Muscle of back (tissue), 11 donors: ENCODE measurements around the gene RRP12. TPM values are rescaled to one million over a fixed set of nuclear protein-coding genes. Genes with fewer than 3 reads are reported as not detected.

Experiments used
- DNase-seq, 3 donors: peaks; one replicate each; pipeline versions ENCODE4 v3.0.0 to v3.0.0-alpha.2; 2013
- polyA plus RNA-seq, 10 donors: library from polyadenylated mRNA; unstranded; fragments of 120-200 nt; gene quantifications; one replicate each; pipeline ENCODE4 v1.2.1, GENCODE V29; 2013; ENCODE audit not compliant: insufficient read length in 10 of 10

Gene RRP12
- polyA plus RNA-seq, 10 donors: 18.5 to 27.3 (median 21.3) TPM

GRCh38 chr10:97314671-97315070 is 86.5 kb downstream of the RRP12 start:
- DNase-seq: no peak

GRCh38 chr10:97312897-97313296 is 88.2 kb downstream of the RRP12 start:
- no peak for DNase-seq

GRCh38 chr10:97311111-97311626 is 90.0 kb downstream of the RRP12 start:
- DNase-seq: no peak

DNA sequence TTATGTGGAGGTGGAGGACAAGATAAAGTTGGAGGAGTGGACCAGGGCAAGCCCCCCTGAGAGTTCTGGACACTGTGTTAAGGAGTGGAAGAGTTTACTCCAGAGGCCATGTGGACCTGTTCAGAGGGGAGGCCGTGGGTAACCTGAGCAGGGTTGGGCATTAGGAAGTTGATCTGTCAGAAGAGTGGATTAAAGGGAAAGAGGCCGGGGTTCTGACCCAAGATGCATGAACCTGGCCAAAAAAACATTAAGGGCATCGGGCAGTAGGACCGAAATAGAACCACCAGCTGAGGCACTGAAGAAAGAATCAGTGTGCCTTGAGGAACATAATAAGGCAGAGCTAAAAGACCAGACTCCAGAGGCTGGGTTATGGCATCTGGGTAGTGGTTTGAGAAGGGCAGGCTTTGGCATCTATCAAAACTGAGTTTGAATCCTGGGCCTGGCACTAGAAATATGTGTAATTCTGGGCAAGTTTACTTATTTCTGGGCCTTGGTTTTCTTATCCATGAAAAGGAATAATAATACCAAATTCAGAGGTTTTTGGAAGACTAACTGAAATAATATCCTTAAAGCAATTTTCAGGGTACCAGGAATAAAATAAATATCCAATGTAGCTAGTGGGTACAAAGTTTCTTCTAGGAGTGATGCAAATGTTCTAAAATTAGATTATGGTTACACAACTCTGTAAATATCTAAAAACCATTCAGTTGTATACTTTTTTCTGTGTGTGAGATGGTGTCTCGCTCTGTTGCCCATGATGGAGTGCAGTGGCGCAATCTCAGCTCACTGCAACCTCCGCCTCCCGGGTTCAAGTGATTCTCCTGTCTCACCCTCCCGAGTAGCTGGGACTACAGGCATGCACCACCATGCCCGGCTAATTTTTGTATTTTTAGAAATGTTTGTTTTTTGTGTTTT is 93.0 kb downstream of the RRP12 start:
- DNase-seq: no peak

GRCh38 chr10:97307441-97307840 is 93.7 kb downstream of the RRP12 start:
- no peak for DNase-seq

Other genes with a start within 250 kb of the RRP12 start
- 1 to 10 TPM in 4 of 10 donors, under 1 TPM in 6; 0.39 to 1.9 (median 0.84) TPM for gene SLIT1, start 215.4 kb downstream of the RRP12 start, polyA plus RNA-seq
- gene ARHGAP19, start 108.7 kb downstream of the RRP12 start, polyA plus RNA-seq: 10 to 100 TPM in 7 of 10 donors, 1 to 10 TPM in 3; 8.8 to 17.1 (median 12.6) TPM
- 1 to 10 TPM in 8 of 10 donors, under 1 TPM in 2; 0.76 to 2.5 (median 1.4) TPM for gene FRAT1, start 82.1 kb downstream of the RRP12 start, polyA plus RNA-seq
- 1 to 10 TPM; 2.6 to 5.8 (median 3.7) TPM for gene FRAT2, start 66.6 kb downstream of the RRP12 start, polyA plus RNA-seq
- 100 to 1,000 TPM in 9 of 10 donors, 10 to 100 TPM in 1; 90.7 to 151 (median 117) TPM for gene PGAM1, start 24.9 kb upstream of the RRP12 start, polyA plus RNA-seq
- gene EXOSC1, start 44.7 kb upstream of the RRP12 start, polyA plus RNA-seq: 10 to 100 TPM; 25.0 to 32.8 (median 28.5) TPM
- 10 to 100 TPM; 27.2 to 35.5 (median 31.7) TPM for gene ZDHHC16, start 44.8 kb upstream of the RRP12 start, polyA plus RNA-seq
- 10 to 100 TPM; 51.9 to 84.9 (median 58.4) TPM for gene MMS19, start 97.1 kb upstream of the RRP12 start, polyA plus RNA-seq
- 10 to 100 TPM; 11.3 to 17.3 (median 14.0) TPM for gene UBTD1, start 97.6 kb upstream of the RRP12 start, polyA plus RNA-seq
- 10 to 100 TPM in 9 of 10 donors, 1 to 10 TPM in 1; 8.5 to 60.8 (median 27.0) TPM for gene ANKRD2, start 171.4 kb upstream of the RRP12 start, polyA plus RNA-seq
- 1 to 10 TPM in 3 of 10 donors, under 1 TPM in 7; 0.34 to 1.6 (median 0.80) TPM for gene HOGA1, start 183.0 kb upstream of the RRP12 start, polyA plus RNA-seq
- under 1 TPM in 1 of 10 donors, not detected in 9; 0.17 TPM for gene C10orf62, start 188.4 kb upstream of the RRP12 start, polyA plus RNA-seq
- gene MORN4, start 232.2 kb upstream of the RRP12 start, polyA plus RNA-seq: 1 to 10 TPM; 3.7 to 7.6 (median 5.1) TPM
- 10 to 100 TPM in 2 of 10 donors, 1 to 10 TPM in 8; 8.8 to 12.2 (median 9.3) TPM for gene PI4K2A, start 239.3 kb upstream of the RRP12 start, polyA plus RNA-seq